ENCODE measurements around the gene ARHGEF40. TPM values are rescaled to one million over a fixed set of nuclear protein-coding genes. Genes with fewer than 3 reads are reported as not detected.
A peak's percentile ranks its signal among the peaks of the same experiment; 100 is the strongest.

ARHGEF40 gene
- total and polyA plus RNA-seq, 12 donors, result 14.2 to 25.2 (median 17.8) TPM

GRCh38 chr14:21089877-21090193 lies 19.7 kb downstream of the ARHGEF40 start:
- Histone ChIP-seq H3K4me1 (peaks cover 0 to 43% (median 9%) of the 10 kb centered on the region in 9 donors), H3K27ac (peak overlapping the region in 1 of 10 donors; percentile 21), H3K9me3 (no peaks in the 10 kb centered on the region), H3K27me3 (no peaks in the 10 kb centered on the region), H3K4me3 (no peak overlapping the region), H3K36me3 (peaks cover 0 to 83% (median 46%) of the 10 kb centered on the region in 9 donors)
- DNase-seq, result no peak
- ATAC-seq, result no peak
- no peak for TF ChIP-seq CTCF (IDR thresholded peaks at IDR 0.05)
- intact Hi-C loops (cut with DNase I), result loop anchor here in 7 of 10 donors (5.0 kb wide), 3 partner anchors 68 to 78 kb away; no protein-coding TSS in a partner anchor
- 68 to 82% methylated on average over 5 of the region's 5 CpGs for WGBS, 2 donors

GRCh38 chr14:21090194-21090939 lies 20.3 kb downstream of the ARHGEF40 start:
- peak; percentile 14 to 57 for DNase-seq
- Histone ChIP-seq H3K4me1 (peaks cover 0 to 38% (median 8%) of the 10 kb centered on the region in 9 donors), H3K27ac (peak overlapping the region in 1 of 10 donors; percentile 21), H3K27me3 (no peaks in the 10 kb centered on the region), H3K36me3 (peaks cover 0 to 77% (median 41%) of the 10 kb centered on the region in 9 donors), H3K4me3 (no peak overlapping the region), H3K9me3 (no peaks in the 10 kb centered on the region)
- intact Hi-C loops (cut with DNase I), result loop anchor here in 7 of 10 donors (5.0 kb wide), 2 partner anchors 73 to 78 kb away; no protein-coding TSS in a partner anchor
- 90 to 91% methylated on average over 34 to 45 of the region's 45 CpGs for WGBS, 2 donors
- peak; percentile 30 to 55 (median 44) for TF ChIP-seq CTCF (IDR thresholded peaks at IDR 0.05)
- peak in 2 of 8 donors; percentile 1 to 4 for ATAC-seq

- Histone ChIP-seq H3K4me1 (peaks cover 0 to 33% (median 11%) of the 10 kb centered on the region in 9 donors), H3K27me3 (no peaks in the 10 kb centered on the region), H3K27ac (peak overlapping the region in 1 of 10 donors; percentile 21), H3K9me3 (no peaks in the 10 kb centered on the region), H3K36me3 (peaks cover 0 to 70% (median 36%) of the 10 kb centered on the region in 9 donors), H3K4me3 (no peak overlapping the region)
- ATAC-seq, result peak in 1 of 8 donors; percentile 5
- WGBS, 2 donors, result 91 to 94% methylated on average over 39 to 45 of the region's 45 CpGs
- no peak for TF ChIP-seq CTCF (IDR thresholded peaks at IDR 0.05)
- intact Hi-C loops (cut with DNase I), result loop anchor here in 7 of 10 donors (5.0 kb wide), 2 partner anchors 74 to 79 kb away; no protein-coding TSS in a partner anchor
- peak in 1 of 2 donors; percentile 5 for DNase-seq
Measured at GRCh38 chr14:21090940-21091663, 21.0 kb downstream of the ARHGEF40 start.

GRCh38 chr14:21091821-21092272 lies 21.7 kb downstream of the ARHGEF40 start:
- intact Hi-C loops (cut with DNase I), result loop anchor here (1.0 to 5.0 kb wide), 7 partner anchors 14 to 80 kb away; no protein-coding TSS in a partner anchor
- peak in 1 of 2 donors; percentile 5 for DNase-seq
- H3K9me3 ChIP-seq, result no peaks in the 10 kb centered on the region
- peak in 3 of 8 donors; percentile 0 to 40 (median 6) for ATAC-seq
- H3K36me3 ChIP-seq, result peaks cover 0 to 63% (median 33%) of the 10 kb centered on the region in 9 donors
- no peak overlapping the region for H3K4me3 ChIP-seq
- TF ChIP-seq CTCF (IDR thresholded peaks at IDR 0.05), result no peak
- H3K27ac ChIP-seq, result peak overlapping the region in 2 of 10 donors; percentile 11 to 28
- peaks cover 0 to 35% (median 11%) of the 10 kb centered on the region in 9 donors for H3K4me1 ChIP-seq
- no peaks in the 10 kb centered on the region for H3K27me3 ChIP-seq
- 92 to 93% methylated on average over 36 to 42 of the region's 42 CpGs for WGBS, 2 donors
